Thyroid gland (tissue), 4 donors: ENCODE results near the gene MIEF1. TPM values are rescaled to one million over a fixed set of nuclear protein-coding genes. Genes with fewer than 3 reads are reported as not detected.

Experiments used
- DNase-seq, 2 donors: peaks; one replicate each; pipeline ENCODE4 v3.0.0-alpha.2; 2019
- H3K27ac ChIP-seq, 3 donors: fragments of 200-600 bp; sonication (generic); 1 replicate in 2 of 3; 2 replicates in 1 of 3; pipeline ENCODE4 v1.5.1; 2016 to 2019; ENCODE audit warnings: mild to moderate bottlenecking in 1 of 3, moderate library complexity in 1 of 3
- H3K27me3 ChIP-seq: fragments of 200-600 bp; sonication (generic); one replicate; pipeline ENCODE4 v1.5.1; 2019
- H3K36me3 ChIP-seq, 2 donors: fragments of 200-600 bp; sonication (generic); one replicate each; pipeline ENCODE4 v1.5.1; 2016 to 2019
- H3K4me1 ChIP-seq, 2 donors: fragments of 200-600 bp; sonication (generic); one replicate each; pipeline ENCODE4 v1.5.1; 2017 to 2019
- H3K4me3 ChIP-seq, 3 donors: fragments of 200-600 bp; sonication (generic); replicated peaks in 1 of 3; 1 replicate in 2 of 3; 2 replicates in 1 of 3; pipeline ENCODE4 v1.5.1; 2016; ENCODE audit warnings: mild to moderate bottlenecking in 1 of 3
- H3K9me3 ChIP-seq: fragments of 200-600 bp; sonication (generic); one replicate; pipeline ENCODE4 v1.5.1; 2017
- CTCF ChIP-seq, 6 experiments: fragments of 200-600 bp in 3 of 6; fragments of 450-650 bp in 3 of 6; sonication (generic) in 3 of 6; IDR thresholded peaks; one replicate each; pipeline ENCODE4 v1.5.1; 2016 to 2019; ENCODE audit warnings: antibody characterized with exemption in 6 of 6, mild to moderate bottlenecking in 2 of 6, inconsistent platforms in 1 of 6, moderate library complexity in 1 of 6
- POLR2A ChIP-seq, 2 donors: fragments of 450-650 bp; IDR thresholded peaks; one replicate each; pipeline ENCODE4 v1.6.1; 2017; ENCODE audit warnings: antibody characterized with exemption in 2 of 2, mild to moderate bottlenecking in 2 of 2, moderate library complexity in 1 of 2
- WGBS, 2 donors: methylation state at CpG; one replicate each; pipeline ENCODE4 v1.1.5; 2017; 5-methylcytosine and 5-hydroxymethylcytosine counted together
- intact Hi-C: fragments of 100-400 bp; cut with DNase I; formaldehyde crosslinking; loops from one replicate; pipeline ENCODE4 v1.15.1; 2023
- total RNA-seq, 4 donors: library from RNA; depleted of rRNA; stranded (reverse); fragments of >200 nt; gene quantifications; one replicate each; pipeline ENCODE4 v1.2.3, GENCODE V29; 2016

MIEF1 gene
- total RNA-seq, 4 donors from 2014 or later = 21.4 to 30.5 (median 26.7) TPM

GRCh38 chr22:39459681-39460080 lies 42.4 kb upstream of the MIEF1 start:
- TF ChIP-seq POLR2A (IDR thresholded peaks at IDR 0.05) = no peak
- Histone ChIP-seq H3K27me3 (no peaks in the 10 kb centered on the region), H3K27ac (no peak overlapping the region), H3K36me3 (no peaks in the 10 kb centered on the region), H3K4me3 (no peak overlapping the region), H3K4me1 (peaks cover 11 to 30% of the 10 kb centered on the region in 2 donors), H3K9me3 (no peaks in the 10 kb centered on the region)
- DNase-seq = peak; percentile 27 to 29
- intact Hi-C loops = no loop called here
- 57 to 65% methylated on average over 4 to 11 of the region's 11 CpGs for WGBS, 2 donors

GRCh38 chr22:39462443-39463221 lies 39.5 kb upstream of the MIEF1 start:
- TF ChIP-seq CTCF (IDR thresholded peaks at IDR 0.05) (no peak), POLR2A (IDR thresholded peaks at IDR 0.05) (no peak)
- Histone ChIP-seq H3K9me3 (no peaks in the 10 kb centered on the region), H3K27me3 (no peaks in the 10 kb centered on the region), H3K36me3 (no peaks in the 10 kb centered on the region), H3K4me3 (no peak overlapping the region), H3K27ac (peak overlapping the region in 2 of 3 donors; percentile 32 to 59), H3K4me1 (peaks cover 11 to 33% of the 10 kb centered on the region in 2 donors)
- no peak for DNase-seq
- intact Hi-C loops = no loop called here
- 59 to 62% methylated on average over 10 to 11 of the region's 13 CpGs for WGBS, 2 donors

GRCh38 chr22:39463277-39463676 lies 38.8 kb upstream of the MIEF1 start:
- no peak for DNase-seq
- Histone ChIP-seq H3K4me3 (no peak overlapping the region), H3K27ac (peak overlapping the region; percentile 32 to 59 (median 36)), H3K36me3 (no peaks in the 10 kb centered on the region), H3K27me3 (no peaks in the 10 kb centered on the region), H3K4me1 (peaks cover 11 to 27% of the 10 kb centered on the region in 2 donors), H3K9me3 (no peaks in the 10 kb centered on the region)
- TF ChIP-seq CTCF (IDR thresholded peaks at IDR 0.05) (no peak), POLR2A (IDR thresholded peaks at IDR 0.05) (no peak)
- intact Hi-C loops = no loop called here
- WGBS, 2 donors = 84 to 87% methylated on average over 3 to 6 of the region's 6 CpGs

- DNase-seq = peak; percentile 97
- Histone ChIP-seq H3K27me3 (no peaks in the 10 kb centered on the region), H3K4me3 (no peak overlapping the region), H3K36me3 (no peaks in the 10 kb centered on the region), H3K27ac (peak overlapping the region; percentile 47 to 71 (median 59)), H3K4me1 (peaks cover 11 to 27% of the 10 kb centered on the region in 2 donors), H3K9me3 (no peaks in the 10 kb centered on the region)
- intact Hi-C loops = no loop called here
- TF ChIP-seq CTCF (IDR thresholded peaks at IDR 0.05) (no peak), POLR2A (IDR thresholded peaks at IDR 0.05) (no peak)
- 45 to 59% methylated on average over 9 of the region's 10 CpGs for WGBS, 2 donors
These were observed 38.1 kb upstream of the MIEF1 start for GRCh38 chr22:39463931-39464390.

- Histone ChIP-seq H3K36me3 (no peaks in the 10 kb centered on the region), H3K27ac (peak overlapping the region in 1 of 3 donors; percentile 38), H3K27me3 (no peaks in the 10 kb centered on the region), H3K4me1 (peaks cover 12 to 41% of the 10 kb centered on the region in 2 donors), H3K4me3 (no peak overlapping the region), H3K9me3 (no peaks in the 10 kb centered on the region)
- TF ChIP-seq POLR2A (IDR thresholded peaks at IDR 0.05) (no peak), CTCF (IDR thresholded peaks at IDR 0.05) (no peak)
- intact Hi-C loops = no loop called here
- 71 to 80% methylated on average over 19 to 21 of the region's 21 CpGs for WGBS, 2 donors
- DNase-seq = no peak
These were observed 35.7 kb upstream of the MIEF1 start for GRCh38 chr22:39466228-39467006.
